ENCODE data around the gene ADAMTS17.

The ADAMTS17 gene

DNA sequence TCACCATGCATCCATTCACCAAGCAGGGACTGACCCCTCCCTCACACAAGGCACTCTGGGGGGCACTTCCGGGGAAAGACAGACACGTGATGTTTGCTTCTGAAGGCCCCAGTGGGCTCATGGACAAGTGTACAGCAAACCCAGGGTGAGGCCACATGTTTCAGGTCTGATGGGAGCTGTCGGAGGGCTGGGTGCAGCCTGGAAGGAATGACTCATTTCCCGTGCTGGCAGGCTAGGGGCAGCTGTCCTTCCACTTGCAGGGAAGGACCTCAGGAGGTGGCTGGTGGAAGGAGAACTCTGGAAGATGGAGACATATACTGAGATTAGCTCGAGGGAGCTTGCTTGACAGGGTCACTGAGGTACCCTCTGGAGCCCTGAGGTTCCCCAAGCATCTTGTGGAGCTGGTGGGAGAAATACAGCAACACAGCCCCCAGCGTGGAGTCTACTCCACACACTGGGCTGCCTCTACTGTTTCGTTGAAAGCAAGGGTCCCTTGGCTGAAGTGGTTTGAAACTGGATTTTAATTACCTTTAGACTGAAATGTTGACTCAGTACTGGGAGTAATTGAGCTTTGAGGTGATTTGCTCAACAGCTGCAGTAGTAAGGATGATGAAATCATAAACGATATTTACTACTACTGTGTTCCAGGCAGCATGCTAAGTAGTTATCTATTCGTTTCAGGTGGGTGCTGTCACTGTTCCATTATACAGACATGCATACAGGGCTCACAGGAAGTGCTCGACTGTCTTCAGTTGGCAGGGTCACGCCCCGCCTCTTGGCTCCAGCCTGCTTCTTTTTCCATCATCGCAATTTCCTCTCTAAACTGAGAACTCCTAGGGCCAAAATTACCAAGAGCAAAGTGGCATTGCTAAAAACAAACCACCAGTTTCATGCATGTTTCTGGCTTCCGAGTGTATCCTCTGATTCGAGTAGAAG, 230.4 kb downstream of the ADAMTS17 start:
- H3K4me1 ChIP-seq (ENCODE audit: insufficient read depth, insufficient read length), result peaks cover 4% of the 10 kb centered on the region
- no peaks in the 10 kb centered on the region for H3K27me3 ChIP-seq (ENCODE audit: insufficient read depth, insufficient read length)
- H3K36me3 ChIP-seq (ENCODE audit: insufficient read depth, insufficient read length, low read length), result no peaks in the 10 kb centered on the region
- no peak for DNase-seq (ENCODE audit: low read depth, low spot score)
- H3K4me3 ChIP-seq (ENCODE audit: insufficient read length, low read depth), result no peak overlapping the region
- no peak for TF ChIP-seq ZNF274 (IDR thresholded peaks at IDR 0.05; ENCODE audit: low read depth, low read length)
- no peak for TF ChIP-seq YY1 (IDR thresholded peaks at IDR 0.05; ENCODE audit: insufficient read depth, insufficient read length)
- TF ChIP-seq SUZ12 (IDR thresholded peaks at IDR 0.05; ENCODE audit: extremely low read depth, insufficient read depth, insufficient read length), result no peak
- H3K9me3 ChIP-seq (ENCODE audit: insufficient read depth, low read length), result no peaks in the 10 kb centered on the region
- no peak overlapping the region for H3K9ac ChIP-seq (ENCODE audit: insufficient read length, low read depth)

DNA sequence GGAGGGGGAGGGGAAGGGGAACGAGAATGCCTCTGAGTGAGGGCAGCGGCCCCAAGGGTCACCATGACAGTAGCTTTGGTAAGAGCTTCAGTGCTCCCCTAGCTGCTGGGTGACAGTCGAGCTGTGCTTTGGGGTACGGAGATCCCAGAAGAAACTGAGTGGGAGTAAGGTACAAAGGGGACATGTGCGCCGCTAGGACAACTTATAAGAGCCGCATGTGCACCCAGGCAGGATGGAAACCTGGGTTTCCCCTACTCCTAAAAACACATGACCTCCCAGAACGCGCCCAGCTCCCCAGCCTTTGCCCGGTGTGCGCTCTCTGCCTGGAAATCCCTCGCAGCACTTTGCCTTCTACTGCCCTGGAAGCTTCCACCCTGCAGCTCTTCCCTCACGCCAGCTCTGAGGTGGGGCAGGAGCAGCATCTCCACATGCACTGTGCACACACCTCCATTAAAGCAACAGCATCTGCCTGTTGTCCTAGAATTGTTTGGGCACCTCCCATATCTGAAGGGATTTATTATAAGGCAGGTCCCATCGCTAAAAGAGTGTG, 232.2 kb downstream of the ADAMTS17 start:
- H3K9me3 ChIP-seq (ENCODE audit: insufficient read depth, low read length), result no peaks in the 10 kb centered on the region
- TF ChIP-seq SUZ12 (IDR thresholded peaks at IDR 0.05; ENCODE audit: extremely low read depth, insufficient read depth, insufficient read length), result no peak
- no peak for TF ChIP-seq YY1 (IDR thresholded peaks at IDR 0.05; ENCODE audit: insufficient read depth, insufficient read length)
- no peak for TF ChIP-seq ZNF274 (IDR thresholded peaks at IDR 0.05; ENCODE audit: low read depth, low read length)
- H3K27me3 ChIP-seq (ENCODE audit: insufficient read depth, insufficient read length), result no peaks in the 10 kb centered on the region
- no peaks in the 10 kb centered on the region for H3K36me3 ChIP-seq (ENCODE audit: insufficient read depth, insufficient read length, low read length)
- DNase-seq (ENCODE audit: low read depth, low spot score), result no peak
- H3K4me1 ChIP-seq (ENCODE audit: insufficient read depth, insufficient read length), result peaks cover 4% of the 10 kb centered on the region
- no peak overlapping the region for H3K9ac ChIP-seq (ENCODE audit: insufficient read length, low read depth)
- no peak overlapping the region for H3K4me3 ChIP-seq (ENCODE audit: insufficient read length, low read depth)

DNA sequence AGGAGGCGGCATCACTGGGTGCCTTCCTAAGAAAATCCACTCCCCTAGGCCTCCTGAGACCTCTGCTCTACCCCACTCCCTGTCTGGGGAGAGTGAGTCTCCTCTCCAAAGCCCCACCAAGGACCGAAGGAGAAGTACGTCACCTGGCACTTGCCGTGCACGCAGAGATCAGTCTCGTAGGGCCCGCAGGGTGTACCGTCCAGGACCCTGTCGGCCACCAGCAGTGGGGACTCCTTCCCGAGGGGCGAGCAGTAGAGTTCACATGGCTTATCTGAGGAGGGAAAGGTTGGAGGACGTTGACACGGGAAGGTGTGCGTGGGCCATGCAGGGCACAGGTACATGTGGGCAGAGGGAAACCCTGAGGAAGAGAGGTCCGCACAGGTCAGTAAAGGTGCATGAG, 232.9 kb downstream of the ADAMTS17 start:
- Histone ChIP-seq H3K4me3 (ENCODE audit: insufficient read length, low read depth) (no peak overlapping the region), H3K4me1 (ENCODE audit: insufficient read depth, insufficient read length) (peaks cover 4% of the 10 kb centered on the region), H3K9me3 (ENCODE audit: insufficient read depth, low read length) (no peaks in the 10 kb centered on the region), H3K9ac (ENCODE audit: insufficient read length, low read depth) (no peak overlapping the region), H3K27me3 (ENCODE audit: insufficient read depth, insufficient read length) (no peaks in the 10 kb centered on the region), H3K36me3 (ENCODE audit: insufficient read depth, insufficient read length, low read length) (no peaks in the 10 kb centered on the region)
- TF ChIP-seq SUZ12 (IDR thresholded peaks at IDR 0.05; ENCODE audit: extremely low read depth, insufficient read depth, insufficient read length) (no peak), ZNF274 (IDR thresholded peaks at IDR 0.05; ENCODE audit: low read depth, low read length) (no peak), YY1 (IDR thresholded peaks at IDR 0.05; ENCODE audit: insufficient read depth, insufficient read length) (no peak)
- no peak for DNase-seq (ENCODE audit: low read depth, low spot score)

DNA sequence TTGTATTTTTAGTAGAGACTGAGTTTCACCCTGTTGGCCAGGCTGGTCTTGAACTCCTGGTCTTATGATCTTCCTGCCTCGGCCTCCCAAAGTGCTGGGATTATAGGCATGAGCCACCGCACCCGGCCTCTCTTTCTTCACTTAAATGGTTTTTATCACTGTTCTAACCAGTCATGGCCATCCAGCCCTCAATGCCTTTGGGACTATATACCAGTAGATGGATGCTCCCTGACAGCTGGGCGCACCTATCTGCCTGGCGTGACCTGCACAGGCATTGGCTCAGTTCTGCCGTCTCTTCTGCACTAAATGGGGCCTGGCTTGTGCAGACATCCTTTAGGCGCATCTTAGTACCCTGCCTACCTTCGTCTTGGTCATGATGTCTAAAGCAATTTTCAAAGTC, 233.4 kb downstream of the ADAMTS17 start:
- Histone ChIP-seq H3K9me3 (ENCODE audit: insufficient read depth, low read length) (no peaks in the 10 kb centered on the region), H3K4me3 (ENCODE audit: insufficient read length, low read depth) (no peak overlapping the region), H3K27me3 (ENCODE audit: insufficient read depth, insufficient read length) (no peaks in the 10 kb centered on the region), H3K4me1 (ENCODE audit: insufficient read depth, insufficient read length) (peaks cover 4% of the 10 kb centered on the region), H3K9ac (ENCODE audit: insufficient read length, low read depth) (no peak overlapping the region), H3K36me3 (ENCODE audit: insufficient read depth, insufficient read length, low read length) (no peaks in the 10 kb centered on the region)
- no peak for DNase-seq (ENCODE audit: low read depth, low spot score)
- no peak for TF ChIP-seq SUZ12 (IDR thresholded peaks at IDR 0.05; ENCODE audit: extremely low read depth, insufficient read depth, insufficient read length)
- TF ChIP-seq YY1 (IDR thresholded peaks at IDR 0.05; ENCODE audit: insufficient read depth, insufficient read length), result no peak
- no peak for TF ChIP-seq ZNF274 (IDR thresholded peaks at IDR 0.05; ENCODE audit: low read depth, low read length)

DNA sequence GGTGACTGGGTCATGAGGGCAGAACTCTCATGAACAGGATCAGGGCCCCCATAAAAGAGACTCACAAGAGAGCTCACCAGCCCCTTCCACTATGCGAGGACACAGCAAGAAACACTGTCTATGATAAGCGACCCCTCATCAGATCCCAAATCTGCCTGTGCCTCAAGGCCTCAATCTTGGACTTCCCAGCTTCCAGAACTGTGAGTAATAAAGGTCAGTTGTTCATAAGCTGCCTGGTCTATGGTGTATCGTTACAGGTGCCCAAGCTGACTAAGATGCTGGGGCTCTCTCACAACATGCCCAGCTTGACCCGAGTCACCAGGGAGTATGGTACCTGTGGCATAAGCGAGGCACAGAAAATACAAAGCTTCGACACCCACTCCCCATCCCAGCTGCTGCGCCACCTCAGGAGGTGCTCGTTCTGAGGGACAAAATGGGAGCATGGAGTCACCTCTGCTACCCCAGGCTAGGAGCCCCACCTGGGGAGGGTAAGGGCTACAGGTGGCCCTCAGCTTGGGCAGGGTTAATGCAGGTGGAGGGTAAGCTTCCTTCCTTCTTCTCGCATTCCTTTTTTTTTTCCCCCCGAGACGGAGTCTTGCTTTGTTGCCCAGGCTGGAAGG, 234.1 kb downstream of the ADAMTS17 start:
- H3K4me1 ChIP-seq (ENCODE audit: insufficient read depth, insufficient read length), result peaks cover 4% of the 10 kb centered on the region
- no peaks in the 10 kb centered on the region for H3K27me3 ChIP-seq (ENCODE audit: insufficient read depth, insufficient read length)
- H3K9ac ChIP-seq (ENCODE audit: insufficient read length, low read depth), result no peak overlapping the region
- TF ChIP-seq YY1 (IDR thresholded peaks at IDR 0.05; ENCODE audit: insufficient read depth, insufficient read length) (no peak), SUZ12 (IDR thresholded peaks at IDR 0.05; ENCODE audit: extremely low read depth, insufficient read depth, insufficient read length) (no peak), ZNF274 (IDR thresholded peaks at IDR 0.05; ENCODE audit: low read depth, low read length) (no peak)
- no peaks in the 10 kb centered on the region for H3K9me3 ChIP-seq (ENCODE audit: insufficient read depth, low read length)
- no peaks in the 10 kb centered on the region for H3K36me3 ChIP-seq (ENCODE audit: insufficient read depth, insufficient read length, low read length)
- no peak overlapping the region for H3K4me3 ChIP-seq (ENCODE audit: insufficient read length, low read depth)
- no peak for DNase-seq (ENCODE audit: low read depth, low spot score)

DNA sequence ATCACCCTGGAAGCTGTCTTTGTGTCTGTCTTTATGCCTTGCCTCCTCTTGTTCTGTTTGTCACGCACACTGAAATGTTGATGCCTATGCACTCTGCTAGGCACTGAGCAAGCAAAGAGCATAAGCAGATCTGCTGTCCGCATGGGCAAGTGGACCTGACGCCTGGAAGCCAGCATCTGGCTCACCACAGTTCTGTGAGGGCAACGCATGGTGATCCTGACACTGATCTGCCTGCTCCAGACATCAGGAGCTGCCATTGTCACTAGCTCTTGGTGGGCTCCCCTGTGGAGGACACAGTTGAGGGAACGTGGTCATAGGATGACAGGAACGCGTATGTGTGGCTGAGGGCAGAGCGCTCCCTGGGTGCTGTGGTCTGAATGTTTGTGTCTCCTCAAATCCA, 234.6 kb downstream of the ADAMTS17 start:
- Histone ChIP-seq H3K27me3 (ENCODE audit: insufficient read depth, insufficient read length) (no peaks in the 10 kb centered on the region), H3K4me3 (ENCODE audit: insufficient read length, low read depth) (no peak overlapping the region), H3K9me3 (ENCODE audit: insufficient read depth, low read length) (no peaks in the 10 kb centered on the region), H3K9ac (ENCODE audit: insufficient read length, low read depth) (no peak overlapping the region), H3K36me3 (ENCODE audit: insufficient read depth, insufficient read length, low read length) (no peaks in the 10 kb centered on the region), H3K4me1 (ENCODE audit: insufficient read depth, insufficient read length) (peaks cover 4% of the 10 kb centered on the region)
- no peak for DNase-seq (ENCODE audit: low read depth, low spot score)
- TF ChIP-seq ZNF274 (IDR thresholded peaks at IDR 0.05; ENCODE audit: low read depth, low read length), result no peak
- TF ChIP-seq SUZ12 (IDR thresholded peaks at IDR 0.05; ENCODE audit: extremely low read depth, insufficient read depth, insufficient read length), result no peak
- no peak for TF ChIP-seq YY1 (IDR thresholded peaks at IDR 0.05; ENCODE audit: insufficient read depth, insufficient read length)

DNA sequence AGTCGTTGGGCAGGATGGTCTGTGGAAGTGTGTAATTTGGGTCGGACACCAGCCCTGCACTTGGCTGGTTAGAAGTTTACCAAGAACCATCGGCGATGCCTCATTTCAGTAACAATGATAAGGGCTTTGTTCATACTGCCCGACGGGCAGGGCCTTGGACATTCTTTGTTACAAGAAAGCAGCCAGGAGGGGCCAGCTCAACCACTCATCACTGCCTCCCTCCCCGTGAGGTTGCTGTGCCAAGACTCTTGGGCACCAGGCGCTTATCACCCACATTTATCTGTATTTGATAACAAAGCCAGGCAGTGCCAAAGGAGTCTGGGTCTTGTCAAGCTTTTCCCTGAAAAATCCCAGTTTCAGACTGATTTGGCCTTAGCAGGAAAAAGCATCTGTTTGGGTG, 235.0 kb downstream of the ADAMTS17 start:
- Histone ChIP-seq H3K36me3 (ENCODE audit: insufficient read depth, insufficient read length, low read length) (no peaks in the 10 kb centered on the region), H3K9ac (ENCODE audit: insufficient read length, low read depth) (no peak overlapping the region), H3K27me3 (ENCODE audit: insufficient read depth, insufficient read length) (no peaks in the 10 kb centered on the region), H3K9me3 (ENCODE audit: insufficient read depth, low read length) (no peaks in the 10 kb centered on the region), H3K4me3 (ENCODE audit: insufficient read length, low read depth) (no peak overlapping the region), H3K4me1 (ENCODE audit: insufficient read depth, insufficient read length) (peaks cover 4% of the 10 kb centered on the region)
- no peak for DNase-seq (ENCODE audit: low read depth, low spot score)
- TF ChIP-seq SUZ12 (IDR thresholded peaks at IDR 0.05; ENCODE audit: extremely low read depth, insufficient read depth, insufficient read length), result no peak
- TF ChIP-seq YY1 (IDR thresholded peaks at IDR 0.05; ENCODE audit: insufficient read depth, insufficient read length), result no peak
- TF ChIP-seq ZNF274 (IDR thresholded peaks at IDR 0.05; ENCODE audit: low read depth, low read length), result no peak
